Loucy (cell line): ENCODE data around the gene PHB1.

ENCODE experiments used
- H2AFZ ChIP-seq: fragments of 200-600 bp; sonication (generic); 2 replicates; pipeline ENCODE4 v1.6.0; 2016; ENCODE audit warnings: antibody characterized with exemption, mild to moderate bottlenecking, low read length, moderate library complexity
- H3F3A ChIP-seq: fragments of 200-600 bp; 2 replicates; pipeline ENCODE4 v1.6.0; 2016; ENCODE audit warnings: antibody characterized with exemption, low read depth, mild to moderate bottlenecking
- H3K27me3 ChIP-seq: fragments of 200-600 bp; sonication (generic); 2 replicates; pipeline ENCODE4 v1.6.1; 2014; ENCODE audit warnings: low read length, mild to moderate bottlenecking; ENCODE audit not compliant: insufficient read depth, poor library complexity, severe bottlenecking
- H3K36me3 ChIP-seq: fragments of 200-600 bp; sonication (generic); 2 replicates; pipeline ENCODE4 v1.6.1; 2016; ENCODE audit warnings: low read length; ENCODE audit not compliant: insufficient read depth
- H3K4me1 ChIP-seq: fragments of 200-600 bp; sonication (generic); 2 replicates; pipeline ENCODE4 v1.5.1; 2014; ENCODE audit warnings: low read length, mild to moderate bottlenecking; ENCODE audit not compliant: insufficient read depth, poor library complexity, severe bottlenecking
- H3K4me2 ChIP-seq: fragments of 200-600 bp; sonication (generic); 2 replicates; pipeline ENCODE4 v1.6.0; 2014; ENCODE audit warnings: antibody characterized with exemption, low read length, low read depth, mild to moderate bottlenecking; ENCODE audit not compliant: poor library complexity, severe bottlenecking
- H3K4me3 ChIP-seq: fragments of 200-600 bp; sonication (generic); 2 replicates; pipeline ENCODE4 v1.5.1; 2014; ENCODE audit warnings: low read length, mild to moderate bottlenecking, mixed read lengths; ENCODE audit not compliant: poor library complexity, severe bottlenecking
- H3K79me2 ChIP-seq: fragments of 200-600 bp; sonication (generic); 2 replicates; pipeline ENCODE4 v1.6.1; 2014; ENCODE audit warnings: low read length; ENCODE audit not compliant: insufficient read depth
- H3K9ac ChIP-seq: fragments of 200-600 bp; sonication (generic); 2 replicates; pipeline ENCODE4 v1.6.0; 2014; ENCODE audit warnings: mild to moderate bottlenecking, low read depth, low read length, moderate library complexity; ENCODE audit not compliant: poor library complexity, severe bottlenecking
- H3K9me2 ChIP-seq: fragments of 200-600 bp; sonication (generic); replicated peaks from 2 replicates; pipeline ENCODE4 v1.6.1; 2016; ENCODE audit warnings: low read depth, low read length, mixed read lengths
- H3K9me3 ChIP-seq: fragments of 200-600 bp; sonication (generic); 2 replicates; pipeline ENCODE4 v1.6.1; 2014; ENCODE audit warnings: mild to moderate bottlenecking, antibody characterized with exemption, low read length, low read depth; ENCODE audit not compliant: insufficient read depth
- H4K20me1 ChIP-seq: fragments of 200-600 bp; sonication (generic); 2 replicates; pipeline ENCODE4 v1.6.0; 2014; ENCODE audit warnings: antibody characterized with exemption, low read length, mild to moderate bottlenecking; ENCODE audit not compliant: insufficient read depth, poor library complexity, severe bottlenecking
- CTCF ChIP-seq: fragments of 200-600 bp; sonication (generic); conservative IDR thresholded peaks from 2 replicates; pipeline ENCODE4 v1.5.1; 2014; ENCODE audit warnings: mild to moderate bottlenecking, antibody characterized with exemption, low read length
- EZH2phosphoT487 ChIP-seq: fragments of 200-600 bp; IDR thresholded peaks from 2 replicates; pipeline ENCODE4 v1.6.1; 2018; ENCODE audit warnings: antibody characterized with exemption, mild to moderate bottlenecking, moderate library complexity, borderline replicate concordance

PHB1 gene

DNA sequence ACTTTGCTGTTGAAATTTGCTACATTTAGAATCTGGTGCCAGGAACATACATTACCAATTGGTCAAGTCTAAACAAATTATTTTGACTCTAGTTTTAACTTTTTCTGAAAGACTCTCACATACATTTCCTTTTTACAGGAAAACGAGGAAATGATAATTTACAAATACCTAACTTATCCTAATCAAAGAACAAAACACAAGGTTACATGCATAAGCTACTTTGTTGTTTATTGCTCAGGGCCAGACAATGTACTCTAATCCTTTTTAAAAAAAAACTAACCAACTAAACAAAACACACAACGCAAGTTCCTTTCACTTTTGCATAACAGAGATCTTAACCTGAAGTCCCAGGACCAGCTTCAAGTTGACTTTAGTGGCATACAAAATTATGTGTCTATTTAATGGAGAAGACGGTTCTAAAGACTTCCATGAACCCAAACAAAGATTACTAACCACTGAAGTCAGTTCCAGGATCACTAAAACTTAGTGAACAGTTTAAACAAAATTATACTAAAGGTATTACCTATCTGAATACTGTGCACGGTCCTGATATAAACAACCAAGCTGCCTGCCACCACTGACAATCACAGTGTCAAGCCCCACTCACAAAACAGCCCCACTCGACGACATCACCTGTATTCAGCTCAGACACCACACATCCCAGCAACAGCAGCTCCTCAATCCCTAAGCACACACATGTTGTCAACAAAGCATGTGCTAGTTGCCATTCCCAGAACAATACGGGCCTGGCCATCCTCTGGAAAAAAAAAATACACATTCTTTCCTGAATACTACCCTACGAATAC lies 54.5 kb downstream of the PHB1 start:
- TF ChIP-seq CTCF (no peak), EZH2phosphoT487 (no peak)
- Histone ChIP-seq H3K4me2 (peak overlapping the region; percentile 97), H3K79me2 (peaks cover 58% of the 10 kb centered on the region)

GRCh38 chr17:49358641-49359247 lies 55.9 kb downstream of the PHB1 start:
- peaks cover 53% of the 10 kb centered on the region for H4K20me1 ChIP-seq
- peaks cover 49% of the 10 kb centered on the region for H3K4me1 ChIP-seq
- no peaks in the 10 kb centered on the region for H3K27me3 ChIP-seq
- H3K4me3 ChIP-seq = peak overlapping the region; percentile 83
- no peaks in the 10 kb centered on the region for H3K36me3 ChIP-seq
- H3F3A ChIP-seq = 0 out of 2 replicates have a peak, but pooled peaks cover 2% of the 10 kb centered on the region
- no peak for TF ChIP-seq EZH2phosphoT487
- TF ChIP-seq CTCF = no peak
- no peaks in the 10 kb centered on the region for H3K9me3 ChIP-seq
- peak overlapping the region; percentile 97 for H3K4me2 ChIP-seq
- peak overlapping the region; percentile 90 for H3K9ac ChIP-seq
- peaks cover 73% of the 10 kb centered on the region for H3K79me2 ChIP-seq
- no peaks in the 10 kb centered on the region for H3K9me2 ChIP-seq
- H2AFZ ChIP-seq = no peak overlapping the region

More for the DNA sequence above, 54.5 kb downstream of the PHB1 start:
- Histone ChIP-seq H3K4me3 (peak overlapping the region; percentile 83), H3K36me3 (no peaks in the 10 kb centered on the region), H3F3A (0 out of 2 replicates have a peak, but pooled peaks cover 2% of the 10 kb centered on the region), H3K9me2 (no peaks in the 10 kb centered on the region), H3K4me1 (peaks cover 49% of the 10 kb centered on the region), H4K20me1 (peaks cover 47% of the 10 kb centered on the region), H3K9me3 (no peaks in the 10 kb centered on the region), H3K9ac (peak overlapping the region; percentile 90), H3K27me3 (no peaks in the 10 kb centered on the region), H2AFZ (no peak overlapping the region)

GRCh38 chr17:49357516-49357915 lies 57.2 kb downstream of the PHB1 start:
- no peaks in the 10 kb centered on the region for H3K36me3 ChIP-seq
- H3K4me1 ChIP-seq = peaks cover 43% of the 10 kb centered on the region
- peak overlapping the region; percentile 97 for H3K4me2 ChIP-seq
- no peaks in the 10 kb centered on the region for H3K9me3 ChIP-seq
- H3F3A ChIP-seq = 0 out of 2 replicates have a peak, but pooled peaks cover 2% of the 10 kb centered on the region
- peaks cover 85% of the 10 kb centered on the region for H3K79me2 ChIP-seq
- no peak overlapping the region for H3K9ac ChIP-seq
- no peaks in the 10 kb centered on the region for H3K27me3 ChIP-seq
- peak overlapping the region; percentile 83 for H3K4me3 ChIP-seq
- peaks cover 61% of the 10 kb centered on the region for H4K20me1 ChIP-seq
- TF ChIP-seq CTCF (no peak), EZH2phosphoT487 (no peak)
- H2AFZ ChIP-seq = no peak overlapping the region
- H3K9me2 ChIP-seq = no peaks in the 10 kb centered on the region
